IMR-90 (cell line): ENCODE measurements around the gene RPS6KA2. TPM values are rescaled to one million over a fixed set of nuclear protein-coding genes. Genes with fewer than 3 reads are reported as not detected.

Experiments used
- ATAC-seq: fragments of 200-7000 bp; cut with Tn5 transposase; 2 replicates; pipeline ENCODE4 v1.9.1; 2020; ENCODE audit warnings: low read depth, mild to moderate bottlenecking, moderate library complexity
- BruUV-seq: library from RNA; stranded (reverse); fragments of 400-500 nt; replicated peaks from 2 replicates; lab custom pipeline; 2021; lab: Mats Ljungman, UMichigan
- CTCF ChIA-PET: fragments of 300-600 bp; formaldehyde crosslinking; extraction: SDS; loops from one replicate; lab custom pipeline; 2021; ENCODE audit warnings: antibody characterized with exemption; lab: Yijun Ruan, JAX
- POLR2A ChIA-PET: fragments of 300-600 bp; sonication (Branson Sonifier 250); formaldehyde crosslinking; loops from one replicate; lab custom pipeline; 2022; ENCODE audit warnings: antibody characterized with exemption; ENCODE audit not compliant: unreplicated experiment; lab: Charles Lee
- DNase-seq: peaks from one replicate; pipeline ENCODE4 v3.0.0; 2013
- H2AFZ ChIP-seq: replicated peaks from 2 replicates; pipeline ENCODE3; 2013; ENCODE audit warnings: low read length, mild to moderate bottlenecking; ENCODE audit not compliant: poor library complexity
- H2AK5ac ChIP-seq: 2 replicates; pipeline ENCODE4 v1.6.1; 2013; ENCODE audit warnings: low read depth, low read length, inconsistent platforms
- H2AK9ac ChIP-seq: replicated peaks from 2 replicates; pipeline ENCODE3; 2013; ENCODE audit warnings: mild to moderate bottlenecking, low read depth, low read length, moderate library complexity; ENCODE audit not compliant: poor library complexity
- H2BK120ac ChIP-seq: 2 replicates; pipeline ENCODE4 v1.6.1; 2013; ENCODE audit warnings: low read depth, low read length, inconsistent platforms
- H2BK15ac ChIP-seq: 3 replicates; pipeline ENCODE4 v1.6.1; 2013; ENCODE audit warnings: low read depth, low read length, inconsistent platforms
- H2BK20ac ChIP-seq: 2 replicates; pipeline ENCODE4 v1.6.1; 2013; ENCODE audit warnings: low read depth, mild to moderate bottlenecking, inconsistent platforms, low read length, moderate library complexity
- H2BK5ac ChIP-seq: 2 replicates; pipeline ENCODE4 v1.6.1; 2013; ENCODE audit warnings: mild to moderate bottlenecking, low read depth, low read length, inconsistent platforms; ENCODE audit not compliant: poor library complexity, severe bottlenecking
- H3K14ac ChIP-seq: replicated peaks from 2 replicates; pipeline ENCODE4 v1.6.1; 2013; ENCODE audit warnings: low read depth, low read length, inconsistent platforms
- H3K18ac ChIP-seq: 2 replicates; pipeline ENCODE4 v1.6.1; 2013; ENCODE audit warnings: low read depth, low read length, control low read depth
- H3K23ac ChIP-seq: 2 replicates; pipeline ENCODE4 v1.6.1; 2013; ENCODE audit warnings: low read depth, low read length, inconsistent platforms
- H3K27ac ChIP-seq: 2 replicates; pipeline ENCODE4 v1.5.1; 2013; ENCODE audit warnings: mild to moderate bottlenecking, control low read depth, low read length; ENCODE audit not compliant: insufficient read depth
- H3K27me3 ChIP-seq: 2 replicates; pipeline ENCODE4 v1.6.1; 2013; ENCODE audit warnings: low read length; ENCODE audit not compliant: control insufficient read depth, insufficient read depth
- H3K36me3 ChIP-seq: 2 replicates; pipeline ENCODE4 v1.6.1; 2013; ENCODE audit warnings: low read length, mixed read lengths; ENCODE audit not compliant: control insufficient read depth, insufficient read depth
- H3K4ac ChIP-seq: 2 replicates; pipeline ENCODE4 v1.6.1; 2013; ENCODE audit warnings: low read depth, low read length, inconsistent platforms
- H3K4me1 ChIP-seq: 2 replicates; pipeline ENCODE4 v1.6.1; 2013; ENCODE audit warnings: low read length, mixed read lengths; ENCODE audit not compliant: control insufficient read depth, insufficient read depth
- H3K4me2 ChIP-seq: 2 replicates; pipeline ENCODE4 v1.6.1; 2013; ENCODE audit warnings: low read depth, mild to moderate bottlenecking, control low read depth, low read length, moderate library complexity
- H3K4me3 ChIP-seq: 2 replicates; pipeline ENCODE4 v1.5.1; 2013; ENCODE audit warnings: low read depth, mild to moderate bottlenecking, control low read depth, low read length, moderate library complexity; ENCODE audit not compliant: insufficient read depth
- H3K56ac ChIP-seq: 2 replicates; pipeline ENCODE4 v1.6.1; 2013; ENCODE audit warnings: low read length, inconsistent platforms; ENCODE audit not compliant: insufficient read depth; ENCODE audit errors: extremely low read depth
- H3K79me1 ChIP-seq, 2 experiments: 2 replicates each; pipeline ENCODE4 v1.6.1; 2013; ENCODE audit warnings: low read length in 2 of 2, inconsistent platforms in 1 of 2, low read depth in 1 of 2
- H3K9ac ChIP-seq: 2 replicates; pipeline ENCODE4 v1.6.1; 2013; ENCODE audit warnings: low read depth, low read length, control low read depth
- H3K9me1 ChIP-seq: 2 replicates; pipeline ENCODE4 v1.6.1; 2013; ENCODE audit warnings: low read length, inconsistent platforms; ENCODE audit not compliant: insufficient read depth
- H3K9me3 ChIP-seq: 2 replicates; pipeline ENCODE4 v1.6.1; 2013; ENCODE audit warnings: low read length; ENCODE audit not compliant: control insufficient read depth, insufficient read depth
- H4K20me1 ChIP-seq: 2 replicates; pipeline ENCODE4 v1.6.1; 2013; ENCODE audit warnings: low read length, inconsistent platforms; ENCODE audit not compliant: insufficient read depth
- H4K5ac ChIP-seq: 2 replicates; pipeline ENCODE4 v1.6.1; 2013; ENCODE audit warnings: mild to moderate bottlenecking, low read depth, low read length, control low read depth
- H4K8ac ChIP-seq, 2 experiments: 2 replicates each; pipeline ENCODE4 v1.6.1; 2013; ENCODE audit warnings: low read depth in 2 of 2, low read length in 2 of 2, control low read depth in 1 of 2, inconsistent platforms in 1 of 2
- H4K91ac ChIP-seq: 2 replicates; pipeline ENCODE4 v1.6.1; 2013; ENCODE audit warnings: low read depth, low read length, inconsistent platforms; ENCODE audit not compliant: insufficient read depth
- BHLHE40 ChIP-seq: fragments of 150-350 bp; IDR thresholded peaks from 2 replicates; pipeline ENCODE4 v1.6.1; 2016; ENCODE audit warnings: mild to moderate bottlenecking, low read depth, low read length
- CHD1 ChIP-seq: IDR thresholded peaks from 2 replicates; pipeline ENCODE4 v1.6.1; 2012; ENCODE audit warnings: low read depth, low read length, improper control_type of control experiment
- ELK1 ChIP-seq: fragments of 150-350 bp; IDR thresholded peaks from 2 replicates; pipeline ENCODE4 v1.6.1; 2016; ENCODE audit warnings: low read depth, mild to moderate bottlenecking, low read length, moderate library complexity, borderline replicate concordance
- FOS ChIP-seq: fragments of 150-350 bp; IDR thresholded peaks from 2 replicates; pipeline ENCODE4 v1.6.1; 2016; ENCODE audit warnings: low read depth, low read length
- MAZ ChIP-seq: IDR thresholded peaks from 2 replicates; pipeline ENCODE4 v1.6.1; 2012; ENCODE audit warnings: low read depth, mild to moderate bottlenecking, low read length, improper control_type of control experiment, moderate library complexity, borderline replicate concordance
- MXI1 ChIP-seq: IDR thresholded peaks from 2 replicates; pipeline ENCODE4 v1.6.1; 2012; ENCODE audit warnings: low read depth, mild to moderate bottlenecking, low read length, moderate library complexity, borderline replicate concordance
- NFE2L2 ChIP-seq: fragments of 150-350 bp; IDR thresholded peaks from 2 replicates; pipeline ENCODE4 v1.6.1; 2016; ENCODE audit warnings: low read depth, mild to moderate bottlenecking, low read length
- POLR2A ChIP-seq: IDR thresholded peaks from 2 replicates; pipeline ENCODE4 v1.6.1; 2012; ENCODE audit warnings: mild to moderate bottlenecking, low read depth, low read length
- RAD21 ChIP-seq: IDR thresholded peaks from 2 replicates; pipeline ENCODE4 v1.6.1; 2012; ENCODE audit warnings: low read length, improper control_type of control experiment
- RCOR1 ChIP-seq: IDR thresholded peaks from 2 replicates; pipeline ENCODE4 v1.6.1; 2012; ENCODE audit warnings: mild to moderate bottlenecking, low read length, improper control_type of control experiment; ENCODE audit not compliant: insufficient replicate concordance
- RFX5 ChIP-seq: IDR thresholded peaks from 2 replicates; pipeline ENCODE4 v1.8.0; 2012; ENCODE audit warnings: low read depth, mild to moderate bottlenecking, low read length, moderate library complexity
- SMC3 ChIP-seq: fragments of 150-350 bp; IDR thresholded peaks from 2 replicates; pipeline ENCODE4 v1.6.1; 2016; ENCODE audit warnings: low read depth, mild to moderate bottlenecking, antibody characterized with exemption, low read length, moderate library complexity
- USF2 ChIP-seq: fragments of 150-350 bp; IDR thresholded peaks from 2 replicates; pipeline ENCODE4 v1.6.1; 2017; ENCODE audit warnings: mild to moderate bottlenecking, antibody characterized with exemption, low read length, low read depth
- WGBS, 2 experiments: methylation state at CpG; one replicate each; pipeline versions ENCODE4 v1.1.5 to v1.1.7; 2013; ENCODE audit warnings: missing lambda C conversion rate in 2 of 2; ENCODE audit not compliant: insufficient read length in 1 of 2; ENCODE audit errors: extremely low coverage in 2 of 2; 5-methylcytosine and 5-hydroxymethylcytosine counted together
- dilution Hi-C: fragments of 300-500 bp; cut with HindIII; formaldehyde crosslinking; loops from one replicate; pipeline ENCODE4 v1.14.3; 2018; ENCODE audit warnings: low sequenced_read_pairs; ENCODE audit not compliant: unreplicated experiment
- in situ Hi-C: fragments of 300-500 bp; cut with MboI; formaldehyde crosslinking; loops from 3 replicates; pipeline ENCODE4 v1.14.3; 2019; ENCODE audit warnings: low sequenced_read_pairs, inconsistent platforms, mixed read lengths
- intact Hi-C: fragments of 100-400 bp; cut with micrococcal nuclease; formaldehyde crosslinking; loops from 2 replicates; pipeline ENCODE4 v1.10.0; 2022
- polyA plus RNA-seq, 3 experiments: library from polyadenylated mRNA; depleted of rRNA; stranded (reverse); fragments of >200 nt; gene quantifications; 2 replicates each; pipeline ENCODE4 v1.2.3, GENCODE V29; 2012; ENCODE audit warnings: low replicate concordance in 1 of 3
- total RNA-seq: library from RNA; depleted of rRNA; stranded (reverse); fragments of >200 nt; gene quantifications from 2 replicates; pipeline ENCODE4 v1.2.3, GENCODE V29; 2012
- TF ChIP-seq, protein P1 (sequence below): conservative IDR thresholded peaks from 2 replicates; pipeline ENCODE4 v1.5.1; 2012; ENCODE audit warnings: mild to moderate bottlenecking, low read depth, low read length, improper control_type of control experiment

Gene RPS6KA2
- total and polyA plus RNA-seq, 2 of the 4 experiments (the other 2 are of a cell fraction), result 26.9 to 31.3 TPM

DNA sequence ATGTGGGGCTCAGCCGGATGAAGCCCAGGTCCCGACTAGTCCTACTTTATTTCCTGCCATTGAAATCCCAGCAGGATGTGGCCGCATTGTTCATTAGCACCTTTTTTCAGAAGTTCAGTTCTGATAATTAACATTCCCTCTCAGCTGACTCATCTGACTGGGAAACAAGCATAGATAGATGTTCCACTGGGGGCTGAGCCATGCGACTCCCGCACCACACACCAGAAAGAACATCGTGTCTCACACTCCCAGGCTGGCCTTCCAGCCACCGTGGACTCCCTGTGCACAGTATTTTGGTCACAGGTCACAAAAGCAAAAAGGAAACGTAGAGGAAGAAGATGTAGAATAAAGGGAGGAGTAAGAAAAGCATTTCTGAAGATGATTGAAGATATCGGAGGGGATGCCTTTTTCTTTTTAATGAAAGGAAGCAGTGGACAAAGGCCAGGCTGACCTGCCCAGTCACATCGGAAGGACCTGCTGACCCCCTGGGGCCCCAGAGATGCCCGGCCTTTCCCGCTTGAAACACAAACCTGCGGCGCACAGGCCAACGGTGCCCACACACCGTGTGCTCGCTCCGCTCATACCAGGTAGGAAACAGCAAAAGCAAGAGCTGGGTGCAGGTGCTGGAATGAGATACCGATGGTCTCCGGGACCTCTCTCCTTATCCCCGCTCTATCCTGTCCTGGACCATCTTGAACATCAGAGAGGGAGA lies 11.8 kb downstream of the RPS6KA2 start:
- Histone ChIP-seq H3K23ac (no peak overlapping the region), H3K27ac (no peak overlapping the region), H3K9ac (no peak overlapping the region), H3K4me3 (no peak overlapping the region), H3K9me1 (peaks cover 34% of the 10 kb centered on the region), H3K4me1 (peaks cover 41% of the 10 kb centered on the region), H3K4me2 (no peak overlapping the region), H3K18ac (0 out of 2 replicates have a peak overlapping the region, but pooled peaks have one; percentile 25), H4K8ac (no peak overlapping the region), H3K14ac (peak overlapping the region; percentile 57; the same call in 1 of the 2 replicates), H3K56ac (no peak overlapping the region), H2BK15ac (0 out of 3 replicates have a peak overlapping the region, but pooled peaks have one; percentile 30), H3K79me1 (peaks cover 40 to 77% of the 10 kb centered on the region in 2 experiments), H4K20me1 (peaks cover 20% of the 10 kb centered on the region; the same call in 1 of the 2 replicates), H3K9me3 (no peaks in the 10 kb centered on the region), H2BK20ac (0 out of 2 replicates have a peak overlapping the region, but pooled peaks have one; percentile 16), H3K36me3 (peaks cover 22% of the 10 kb centered on the region), H4K91ac (no peak overlapping the region; the same call in 1 of the 2 replicates), H2BK5ac (no peak overlapping the region), H2AK9ac (peak overlapping the region; percentile 52), H2AK5ac (peak overlapping the region; percentile 65; the same call in 1 of the 2 replicates), H2AFZ (no peak overlapping the region), H3K27me3 (no peaks in the 10 kb centered on the region), H4K5ac (0 out of 2 replicates have a peak overlapping the region, but pooled peaks have one; percentile 3), H2BK120ac (0 out of 2 replicates have a peak overlapping the region, but pooled peaks have one; percentile 27), H3K4ac (peak overlapping the region; percentile 63)
- no peak for DNase-seq
- BruUV-seq, result no TSS peak
- dilution Hi-C loops (no loop called here), in situ Hi-C loops (no loop called here), intact Hi-C loops (no loop called here)
- no peak for ATAC-seq
- ChIA-PET CTCF (interaction anchor here (0.6 kb wide), 1 partner anchor 9 kb away, joined by 7 read pairs; no protein-coding TSS in a partner anchor), POLR2A (no interaction called here)
- 90 to 96% methylated on average over 2 to 11 of the region's 21 CpGs for WGBS, 2 experiments
- TF ChIP-seq USF2 (no peak), RFX5 (no peak), MXI1 (no peak), RCOR1 (no peak), NFE2L2 (no peak), FOS (no peak), MAZ (no peak), BHLHE40 (no peak), ELK1 (no peak), SMC3 (no peak), RAD21 (no peak), CHD1 (no peak), POLR2A (no peak)
- TF ChIP-seq, protein P1, sequence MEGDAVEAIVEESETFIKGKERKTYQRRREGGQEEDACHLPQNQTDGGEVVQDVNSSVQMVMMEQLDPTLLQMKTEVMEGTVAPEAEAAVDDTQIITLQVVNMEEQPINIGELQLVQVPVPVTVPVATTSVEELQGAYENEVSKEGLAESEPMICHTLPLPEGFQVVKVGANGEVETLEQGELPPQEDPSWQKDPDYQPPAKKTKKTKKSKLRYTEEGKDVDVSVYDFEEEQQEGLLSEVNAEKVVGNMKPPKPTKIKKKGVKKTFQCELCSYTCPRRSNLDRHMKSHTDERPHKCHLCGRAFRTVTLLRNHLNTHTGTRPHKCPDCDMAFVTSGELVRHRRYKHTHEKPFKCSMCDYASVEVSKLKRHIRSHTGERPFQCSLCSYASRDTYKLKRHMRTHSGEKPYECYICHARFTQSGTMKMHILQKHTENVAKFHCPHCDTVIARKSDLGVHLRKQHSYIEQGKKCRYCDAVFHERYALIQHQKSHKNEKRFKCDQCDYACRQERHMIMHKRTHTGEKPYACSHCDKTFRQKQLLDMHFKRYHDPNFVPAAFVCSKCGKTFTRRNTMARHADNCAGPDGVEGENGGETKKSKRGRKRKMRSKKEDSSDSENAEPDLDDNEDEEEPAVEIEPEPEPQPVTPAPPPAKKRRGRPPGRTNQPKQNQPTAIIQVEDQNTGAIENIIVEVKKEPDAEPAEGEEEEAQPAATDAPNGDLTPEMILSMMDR, result no peak
